Natural killer cell (primary cell): ENCODE results near the gene DISC1. TPM values are rescaled to one million over a fixed set of nuclear protein-coding genes. Genes with fewer than 3 reads are reported as not detected.

Source experiments
- ATAC-seq, 3 donors: fragments of 150-1000 bp in 2 of 3; fragments of 200-7000 bp in 1 of 3; cut with Tn5 transposase; 1 replicate in 1 of 3; 2 replicates in 2 of 3; pipeline ENCODE4 v1.10.0; 2021; ENCODE audit warnings: mild to moderate bottlenecking in 2 of 3, moderate library complexity in 2 of 3
- DNase-seq, 2 donors: peaks; one replicate each; pipeline versions ENCODE4 v3.0.0 to v3.0.0-alpha.2; 2013 to 2021; ENCODE audit warnings: mixed read lengths in 1 of 2
- H3K27ac ChIP-seq: one replicate; pipeline ENCODE4 v1.5.1; 2013; ENCODE audit warnings: mild to moderate bottlenecking, low read length
- H3K27me3 ChIP-seq: one replicate; pipeline ENCODE4 v1.6.1; 2013; ENCODE audit warnings: low read length; ENCODE audit not compliant: control insufficient read depth, insufficient read depth
- H3K36me3 ChIP-seq: one replicate; pipeline ENCODE4 v1.6.1; 2013; ENCODE audit warnings: low read length; ENCODE audit not compliant: control insufficient read depth, insufficient read depth
- H3K4me1 ChIP-seq: one replicate; pipeline ENCODE4 v1.6.1; 2013; ENCODE audit warnings: low read length; ENCODE audit not compliant: control insufficient read depth, insufficient read depth
- H3K4me3 ChIP-seq: one replicate; pipeline ENCODE4 v1.5.1; 2013; ENCODE audit warnings: low read length
- H3K9me3 ChIP-seq: one replicate; pipeline ENCODE4 v1.6.1; 2013; ENCODE audit warnings: low read length; ENCODE audit not compliant: control insufficient read depth, insufficient read depth
- H3K27ac Mint-ChIP-seq, 2 donors: one replicate each; pipeline ENCODE4 v1.8.0; 2022; ENCODE audit warnings: mild to moderate bottlenecking in 2 of 2, mixed read lengths in 2 of 2, moderate library complexity in 1 of 2
- H3K27me3 Mint-ChIP-seq, 2 donors: one replicate each; pipeline ENCODE4 v1.8.0; 2022; ENCODE audit warnings: low read depth in 2 of 2, mixed read lengths in 2 of 2
- H3K36me3 Mint-ChIP-seq: one replicate; pipeline ENCODE4 v1.8.0; 2022; ENCODE audit warnings: mixed read lengths
- H3K4me1 Mint-ChIP-seq, 2 donors: one replicate each; pipeline ENCODE4 v1.8.0; 2022; ENCODE audit warnings: mixed read lengths in 2 of 2
- H3K4me3 Mint-ChIP-seq: one replicate; pipeline ENCODE4 v1.8.0; 2022; ENCODE audit warnings: mild to moderate bottlenecking, moderate library complexity, mixed read lengths
- H3K9me3 Mint-ChIP-seq, 2 donors: one replicate each; pipeline ENCODE4 v1.8.0; 2022; ENCODE audit warnings: mixed read lengths in 2 of 2
- WGBS: methylation state at CpG from one replicate; pipeline ENCODE4 v1.1.7; 2013; ENCODE audit warnings: missing lambda C conversion rate; ENCODE audit not compliant: insufficient coverage; 5-methylcytosine and 5-hydroxymethylcytosine counted together
- intact Hi-C: fragments of 100-400 bp; cut with micrococcal nuclease; formaldehyde crosslinking; loops from one replicate; pipeline ENCODE4 v1.14.2; 2022
- total RNA-seq, 4 donors: library from RNA; stranded (reverse); fragments of 120-200 nt in 1 of 4; gene quantifications; one replicate each; pipeline versions ENCODE4 v1.2.3 to v1.2.4, GENCODE V29; 2013 to 2022
- TF ChIP-seq, protein P1 (sequence below): fragments of 200-600 bp; IDR thresholded peaks from one replicate; pipeline ENCODE4 v1.8.0; 2022; ENCODE audit warnings: antibody characterized with exemption

The DISC1 gene
- total RNA-seq, 3 donors from 2014 or later (not counting 1 experiment from before 2014, with no cell fraction given): 5.9 to 10.7 (median 9.7) TPM

DNA sequence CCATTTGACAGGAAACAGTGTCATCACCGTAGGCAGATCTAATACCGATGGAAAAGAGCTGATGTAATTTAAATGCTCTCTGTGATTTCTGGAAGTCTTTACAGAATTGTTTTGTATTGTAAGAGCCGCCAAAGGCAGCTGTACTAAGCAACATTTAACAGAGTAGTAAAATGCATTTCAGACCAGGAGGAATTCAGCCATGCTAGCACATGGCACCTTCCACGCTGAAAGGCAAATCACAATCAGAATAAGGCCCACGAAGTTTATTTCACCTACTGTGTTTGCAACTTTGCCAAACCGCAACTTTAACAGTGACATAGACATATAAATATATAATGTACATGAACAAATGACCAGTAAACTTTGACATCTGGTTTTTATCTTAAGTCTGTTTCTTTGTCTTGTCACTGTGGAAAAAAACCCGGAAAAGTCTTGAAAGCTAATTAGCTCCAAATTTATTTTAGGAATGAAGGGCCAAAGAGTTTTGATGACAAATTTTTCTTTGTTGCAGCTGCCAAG, 26.1 kb upstream of the DISC1 start:
- no peaks in the 10 kb centered on the region for H3K27me3 Mint-ChIP-seq
- no peaks in the 10 kb centered on the region for H3K36me3 Mint-ChIP-seq
- peaks cover 15% of the 10 kb centered on the region in 2 donors for H3K4me1 Mint-ChIP-seq
- WGBS: 88% methylated on average over 6 of the region's 7 CpGs
- ATAC-seq (no peak), DNase-seq (no peak)
- peaks cover 8% of the 10 kb centered on the region for H3K4me1 ChIP-seq
- no peak overlapping the region for H3K4me3 ChIP-seq
- no peak overlapping the region for H3K4me3 Mint-ChIP-seq
- no peaks in the 10 kb centered on the region for H3K9me3 Mint-ChIP-seq
- TF ChIP-seq, protein P1, sequence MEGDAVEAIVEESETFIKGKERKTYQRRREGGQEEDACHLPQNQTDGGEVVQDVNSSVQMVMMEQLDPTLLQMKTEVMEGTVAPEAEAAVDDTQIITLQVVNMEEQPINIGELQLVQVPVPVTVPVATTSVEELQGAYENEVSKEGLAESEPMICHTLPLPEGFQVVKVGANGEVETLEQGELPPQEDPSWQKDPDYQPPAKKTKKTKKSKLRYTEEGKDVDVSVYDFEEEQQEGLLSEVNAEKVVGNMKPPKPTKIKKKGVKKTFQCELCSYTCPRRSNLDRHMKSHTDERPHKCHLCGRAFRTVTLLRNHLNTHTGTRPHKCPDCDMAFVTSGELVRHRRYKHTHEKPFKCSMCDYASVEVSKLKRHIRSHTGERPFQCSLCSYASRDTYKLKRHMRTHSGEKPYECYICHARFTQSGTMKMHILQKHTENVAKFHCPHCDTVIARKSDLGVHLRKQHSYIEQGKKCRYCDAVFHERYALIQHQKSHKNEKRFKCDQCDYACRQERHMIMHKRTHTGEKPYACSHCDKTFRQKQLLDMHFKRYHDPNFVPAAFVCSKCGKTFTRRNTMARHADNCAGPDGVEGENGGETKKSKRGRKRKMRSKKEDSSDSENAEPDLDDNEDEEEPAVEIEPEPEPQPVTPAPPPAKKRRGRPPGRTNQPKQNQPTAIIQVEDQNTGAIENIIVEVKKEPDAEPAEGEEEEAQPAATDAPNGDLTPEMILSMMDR: no peak
- intact Hi-C loops: no loop called here
- no peaks in the 10 kb centered on the region for H3K9me3 ChIP-seq
- H3K27ac Mint-ChIP-seq: no peak overlapping the region
- H3K27me3 ChIP-seq: no peaks in the 10 kb centered on the region
- no peak overlapping the region for H3K27ac ChIP-seq
- H3K36me3 ChIP-seq: no peaks in the 10 kb centered on the region

DNA sequence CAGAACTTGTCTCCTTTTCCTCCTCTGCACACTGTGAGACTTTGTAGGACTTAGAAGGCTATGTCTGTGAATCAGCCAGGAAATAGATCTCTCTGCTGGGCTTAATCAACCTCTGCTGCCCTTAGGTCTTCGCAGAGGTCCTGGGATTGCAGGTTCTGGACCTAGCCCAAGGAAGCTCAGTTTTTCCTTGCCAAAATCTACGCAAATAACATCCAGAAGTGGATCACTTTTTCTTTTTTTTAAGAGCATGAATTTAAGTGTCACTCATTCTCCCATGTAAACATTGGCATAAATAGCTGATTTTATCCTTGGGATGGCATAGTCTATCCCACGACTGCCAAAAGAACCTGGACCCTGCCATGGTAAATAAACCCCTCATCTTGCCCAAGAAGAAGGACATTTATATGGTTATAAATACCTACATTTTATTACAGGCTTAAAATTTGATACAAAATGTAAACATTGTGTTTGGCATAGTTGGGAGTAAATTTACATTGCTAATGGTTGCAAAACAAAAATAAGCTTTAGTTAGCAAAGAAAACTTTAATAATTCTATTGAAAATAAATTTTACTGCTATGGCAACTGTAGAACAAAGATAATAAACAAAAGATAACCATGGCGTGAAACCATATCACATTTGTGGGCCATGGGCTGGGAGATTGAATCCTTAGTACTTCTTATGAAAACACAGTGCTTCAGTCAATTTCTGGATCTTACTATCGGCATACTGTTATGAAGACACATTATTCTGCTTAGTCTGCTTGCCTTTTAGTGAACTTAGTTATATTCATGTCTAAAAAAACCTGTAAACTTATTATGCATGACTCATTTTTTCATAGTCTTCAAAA, 24.5 kb upstream of the DISC1 start:
- intact Hi-C loops: no loop called here
- Mint-ChIP-seq H3K27ac (no peak overlapping the region), H3K4me3 (no peak overlapping the region), H3K27me3 (no peaks in the 10 kb centered on the region), H3K36me3 (no peaks in the 10 kb centered on the region), H3K9me3 (no peaks in the 10 kb centered on the region), H3K4me1 (peaks cover 22 to 24% of the 10 kb centered on the region in 2 donors)
- TF ChIP-seq, protein P1: no peak
- ATAC-seq (no peak), DNase-seq (no peak)
- Histone ChIP-seq H3K36me3 (no peaks in the 10 kb centered on the region), H3K4me1 (peaks cover 14% of the 10 kb centered on the region), H3K9me3 (no peaks in the 10 kb centered on the region), H3K27me3 (no peaks in the 10 kb centered on the region), H3K4me3 (no peak overlapping the region), H3K27ac (no peak overlapping the region)
- WGBS: 92% methylated on average over 3 of the region's 5 CpGs

DNA sequence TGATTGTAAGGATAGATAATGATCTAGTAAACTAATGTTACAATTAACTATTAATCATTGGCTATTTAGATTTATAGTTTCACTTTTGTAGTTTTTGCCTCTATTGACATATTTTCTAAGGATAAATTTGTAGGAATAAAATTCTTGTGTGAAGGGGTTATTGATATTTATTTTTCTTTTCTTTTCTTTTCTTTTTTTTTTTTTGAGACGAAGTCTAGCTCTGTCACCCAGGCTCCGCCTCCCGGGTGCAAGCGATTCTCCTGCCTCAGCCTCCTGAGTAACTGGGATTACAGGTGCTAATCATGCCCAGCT, 24.0 kb upstream of the DISC1 start:
- Histone ChIP-seq H3K4me1 (peaks cover 14% of the 10 kb centered on the region), H3K36me3 (no peaks in the 10 kb centered on the region), H3K4me3 (no peak overlapping the region), H3K27me3 (no peaks in the 10 kb centered on the region), H3K9me3 (no peaks in the 10 kb centered on the region), H3K27ac (no peak overlapping the region)
- intact Hi-C loops: no loop called here
- H3K4me3 Mint-ChIP-seq: no peak overlapping the region
- peaks cover 28 to 29% of the 10 kb centered on the region in 2 donors for H3K4me1 Mint-ChIP-seq
- TF ChIP-seq, protein P1: no peak
- ATAC-seq: no peak
- H3K27ac Mint-ChIP-seq: no peak overlapping the region
- no peaks in the 10 kb centered on the region for H3K9me3 Mint-ChIP-seq
- H3K36me3 Mint-ChIP-seq: no peaks in the 10 kb centered on the region
- WGBS: 83% methylated on average over 3 of the region's 4 CpGs
- no peak for DNase-seq
- no peaks in the 10 kb centered on the region for H3K27me3 Mint-ChIP-seq
